CMK (cell line): Measurements from ENCODE around the gene PEAK1.
"Not testable (repeated sequence)": the region's sequence is repeated elsewhere in the genome, so short reads cannot be mapped to it uniquely, and the experiment has no call there.

Experiments
- DNase-seq: peaks from one replicate; pipeline ENCODE4 v3.0.0-alpha.2; 2010; ENCODE audit warnings: low read depth

Gene PEAK1

GRCh38 chr15:77226652-77227051, 193.3 kb downstream of the PEAK1 start:
- no peak for DNase-seq

GRCh38 chr15:77225646-77226045, 194.3 kb downstream of the PEAK1 start:
- no peak for DNase-seq

- DNase-seq, result no peak
Observed at GRCh38 chr15:77225088-77225487, 194.8 kb downstream of the PEAK1 start.

GRCh38 chr15:77224352-77224751, 195.6 kb downstream of the PEAK1 start:
- DNase-seq, result peak; percentile 8

GRCh38 chr15:77221708-77222107, 198.2 kb downstream of the PEAK1 start:
- DNase-seq, result no peak

GRCh38 chr15:77221174-77221573, 198.7 kb downstream of the PEAK1 start:
- no peak for DNase-seq

- DNase-seq, result no peak
Observed at GRCh38 chr15:77219841-77220240, 200.1 kb downstream of the PEAK1 start.

- DNase-seq, result no peak
Observed at GRCh38 chr15:77209221-77209620, 210.7 kb downstream of the PEAK1 start.

GRCh38 chr15:77208241-77208640, 211.7 kb downstream of the PEAK1 start:
- peak; percentile 54 for DNase-seq

GRCh38 chr15:77201665-77202064, 218.2 kb downstream of the PEAK1 start:
- DNase-seq, result no peak

GRCh38 chr15:77196381-77196780, 223.5 kb downstream of the PEAK1 start:
- no peak for DNase-seq

GRCh38 chr15:77195586-77195985, 224.3 kb downstream of the PEAK1 start:
- no peak for DNase-seq

- no peak for DNase-seq
Observed at GRCh38 chr15:77192451-77192850, 227.5 kb downstream of the PEAK1 start.

GRCh38 chr15:77191230-77191834, 228.6 kb downstream of the PEAK1 start:
- no peak for DNase-seq

- no peak for DNase-seq
Observed at GRCh38 chr15:77187751-77188464, 232.0 kb downstream of the PEAK1 start.

GRCh38 chr15:77186594-77187011, 233.3 kb downstream of the PEAK1 start:
- DNase-seq, result no peak

- DNase-seq, result no peak
Observed at GRCh38 chr15:77185242-77185785, 234.6 kb downstream of the PEAK1 start.

- not testable (repeated sequence) for DNase-seq
Observed at GRCh38 chr15:77184352-77184751, 235.6 kb downstream of the PEAK1 start.

- no peak for DNase-seq
Observed at GRCh38 chr15:77183066-77183465, 236.8 kb downstream of the PEAK1 start.

GRCh38 chr15:77181305-77182074, 238.4 kb downstream of the PEAK1 start:
- DNase-seq, result no peak

- no peak for DNase-seq
Observed at GRCh38 chr15:77180757-77181156, 239.1 kb downstream of the PEAK1 start.

- DNase-seq, result no peak
Observed at GRCh38 chr15:77180270-77180669, 239.6 kb downstream of the PEAK1 start.

- DNase-seq, result no peak
Observed at GRCh38 chr15:77179541-77179998, 240.3 kb downstream of the PEAK1 start.
